GM12875 (cell line): Measurements from ENCODE around the gene MAML2.

Experiments
- H3K4me3 ChIP-seq: one replicate; pipeline ENCODE4 v1.5.1; 2011; ENCODE audit warnings: low read depth, low read length, control low read depth
- TF ChIP-seq, protein P1 (sequence below): IDR thresholded peaks from 2 replicates; pipeline ENCODE4 v1.5.1; 2011; ENCODE audit warnings: low read depth, mild to moderate bottlenecking, control low read depth, inconsistent platforms, low read length, moderate library complexity, borderline replicate concordance; ENCODE audit not compliant: insufficient read depth

MAML2 gene

DNA sequence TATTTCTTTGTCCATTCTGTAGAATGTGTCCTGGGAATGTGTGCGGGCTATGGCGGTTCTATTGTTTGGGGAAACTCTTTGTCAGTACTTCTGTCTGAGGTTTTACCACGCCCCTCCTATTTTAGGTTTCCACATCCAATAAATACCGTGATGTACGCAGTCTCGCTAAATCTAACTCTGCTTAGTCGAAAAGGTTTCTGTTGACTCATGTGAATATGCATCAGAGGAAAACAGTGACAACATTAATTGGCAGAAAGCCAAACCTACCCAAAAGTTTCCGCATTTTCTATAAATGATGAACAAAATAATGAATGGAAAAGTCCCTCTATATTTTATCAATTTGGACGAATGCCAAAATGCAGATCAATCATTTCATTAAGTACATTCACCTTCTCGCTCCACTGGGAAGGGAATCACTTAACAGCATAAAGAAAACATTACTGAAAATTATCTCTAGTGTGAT lies 143.4 kb downstream of the MAML2 start:
- TF ChIP-seq, protein P1, sequence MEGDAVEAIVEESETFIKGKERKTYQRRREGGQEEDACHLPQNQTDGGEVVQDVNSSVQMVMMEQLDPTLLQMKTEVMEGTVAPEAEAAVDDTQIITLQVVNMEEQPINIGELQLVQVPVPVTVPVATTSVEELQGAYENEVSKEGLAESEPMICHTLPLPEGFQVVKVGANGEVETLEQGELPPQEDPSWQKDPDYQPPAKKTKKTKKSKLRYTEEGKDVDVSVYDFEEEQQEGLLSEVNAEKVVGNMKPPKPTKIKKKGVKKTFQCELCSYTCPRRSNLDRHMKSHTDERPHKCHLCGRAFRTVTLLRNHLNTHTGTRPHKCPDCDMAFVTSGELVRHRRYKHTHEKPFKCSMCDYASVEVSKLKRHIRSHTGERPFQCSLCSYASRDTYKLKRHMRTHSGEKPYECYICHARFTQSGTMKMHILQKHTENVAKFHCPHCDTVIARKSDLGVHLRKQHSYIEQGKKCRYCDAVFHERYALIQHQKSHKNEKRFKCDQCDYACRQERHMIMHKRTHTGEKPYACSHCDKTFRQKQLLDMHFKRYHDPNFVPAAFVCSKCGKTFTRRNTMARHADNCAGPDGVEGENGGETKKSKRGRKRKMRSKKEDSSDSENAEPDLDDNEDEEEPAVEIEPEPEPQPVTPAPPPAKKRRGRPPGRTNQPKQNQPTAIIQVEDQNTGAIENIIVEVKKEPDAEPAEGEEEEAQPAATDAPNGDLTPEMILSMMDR = no peak
- no peak overlapping the region for H3K4me3 ChIP-seq

DNA sequence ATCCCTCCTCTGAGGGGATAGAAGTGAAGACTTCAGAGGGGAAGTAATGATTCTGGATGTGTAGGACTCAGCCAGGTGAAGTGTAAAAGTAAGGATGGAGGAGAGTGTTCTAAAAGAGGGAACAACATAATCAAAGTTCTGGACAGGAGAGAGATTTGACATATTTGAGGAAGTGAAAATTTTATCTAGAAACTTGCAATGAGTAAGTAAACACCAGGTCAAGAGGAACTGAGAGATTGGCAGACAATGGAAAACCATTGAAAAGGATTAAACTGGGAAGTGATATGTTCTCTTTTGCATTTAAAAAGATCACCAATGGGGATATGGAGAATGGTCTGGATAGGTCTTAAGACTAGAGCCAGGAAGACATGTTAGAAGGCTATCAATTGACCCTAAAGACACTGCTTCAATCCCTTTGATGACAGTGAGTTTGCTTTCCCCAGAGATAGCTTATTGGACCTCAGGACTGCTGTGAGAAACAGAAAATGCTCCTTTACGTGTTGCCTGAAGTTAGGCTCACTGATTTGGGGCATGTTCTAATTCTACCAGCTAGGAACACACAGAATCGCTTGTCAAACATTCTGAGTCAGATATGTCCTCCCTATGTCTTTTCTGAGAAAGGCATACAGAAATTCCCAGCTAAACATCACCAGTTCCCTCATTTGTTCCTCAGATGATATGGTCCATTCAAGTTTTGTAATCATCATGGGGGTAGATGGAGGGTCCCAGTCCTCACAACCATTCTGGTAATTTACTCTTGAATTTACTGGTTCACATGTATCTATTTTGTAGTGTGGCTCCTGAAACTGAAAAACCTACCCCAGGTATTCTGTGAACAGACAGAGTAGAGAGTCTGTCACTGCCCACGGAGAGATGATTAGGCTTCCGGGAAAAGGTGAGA lies 144.9 kb downstream of the MAML2 start:
- TF ChIP-seq, protein P1 = no peak
- no peak overlapping the region for H3K4me3 ChIP-seq

DNA sequence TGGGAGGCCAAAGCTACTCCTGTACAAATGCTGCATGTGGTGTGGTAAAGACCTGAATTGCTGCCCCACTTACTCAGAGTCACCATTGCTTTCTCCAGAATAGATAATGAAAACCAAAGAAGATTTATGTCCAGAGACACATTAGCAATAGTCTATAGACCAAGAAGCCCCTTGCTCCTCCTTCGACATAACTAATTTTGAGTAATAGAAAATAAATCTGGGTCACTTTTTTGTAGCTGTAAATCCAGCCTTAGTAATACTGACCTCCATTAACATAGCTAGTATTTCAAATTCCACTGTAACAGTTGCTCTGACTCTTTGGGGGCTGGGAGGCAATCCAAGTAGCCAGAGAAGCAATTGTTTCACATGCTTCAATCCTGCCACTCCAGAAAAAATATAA lies 145.9 kb downstream of the MAML2 start:
- TF ChIP-seq, protein P1 = no peak

DNA sequence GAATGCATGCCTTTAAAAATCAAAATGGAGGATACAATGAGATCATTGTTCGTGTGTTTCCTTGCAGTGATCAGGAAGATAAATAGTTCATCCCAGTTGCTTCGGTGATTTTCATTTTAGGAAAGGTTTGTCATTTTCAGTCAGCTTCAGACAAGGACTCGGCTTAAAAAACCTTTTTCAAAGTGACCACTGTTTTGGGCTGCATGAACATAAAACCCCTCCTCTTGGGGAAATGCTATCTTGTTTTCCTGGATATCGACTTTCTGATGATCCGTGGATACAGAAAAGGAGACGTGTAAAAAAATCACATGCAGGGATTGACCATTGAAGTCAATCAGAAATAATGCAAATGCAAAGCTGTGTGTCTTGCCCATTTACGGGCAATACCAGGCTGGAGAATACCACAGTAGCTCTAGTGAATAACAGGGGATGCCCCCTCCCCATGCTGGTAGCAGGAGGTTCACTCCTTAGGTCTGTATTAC lies 146.8 kb downstream of the MAML2 start:
- TF ChIP-seq, protein P1 = no peak
- H3K4me3 ChIP-seq = no peak overlapping the region

More for the DNA sequence above, 145.9 kb downstream of the MAML2 start:
- H3K4me3 ChIP-seq = no peak overlapping the region

DNA sequence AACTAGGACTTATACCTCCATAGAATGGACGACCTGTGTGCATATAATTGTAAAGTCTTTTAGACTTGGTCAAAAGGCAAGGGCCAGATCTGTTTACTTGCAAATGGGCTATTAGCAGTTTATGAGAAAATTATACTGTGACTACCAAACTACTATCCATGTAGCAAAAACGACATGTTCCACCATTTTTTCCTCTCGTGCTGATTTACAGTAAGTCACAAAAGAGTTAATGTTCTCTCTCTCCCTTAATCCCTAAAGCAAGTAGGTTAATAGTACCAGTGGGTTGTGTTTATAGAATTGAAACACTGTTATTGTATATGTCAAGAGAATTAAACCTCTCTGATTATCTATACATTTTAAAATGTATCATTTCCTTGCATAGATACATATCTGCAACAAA lies 147.3 kb downstream of the MAML2 start:
- TF ChIP-seq, protein P1 = no peak
- H3K4me3 ChIP-seq = no peak overlapping the region

DNA sequence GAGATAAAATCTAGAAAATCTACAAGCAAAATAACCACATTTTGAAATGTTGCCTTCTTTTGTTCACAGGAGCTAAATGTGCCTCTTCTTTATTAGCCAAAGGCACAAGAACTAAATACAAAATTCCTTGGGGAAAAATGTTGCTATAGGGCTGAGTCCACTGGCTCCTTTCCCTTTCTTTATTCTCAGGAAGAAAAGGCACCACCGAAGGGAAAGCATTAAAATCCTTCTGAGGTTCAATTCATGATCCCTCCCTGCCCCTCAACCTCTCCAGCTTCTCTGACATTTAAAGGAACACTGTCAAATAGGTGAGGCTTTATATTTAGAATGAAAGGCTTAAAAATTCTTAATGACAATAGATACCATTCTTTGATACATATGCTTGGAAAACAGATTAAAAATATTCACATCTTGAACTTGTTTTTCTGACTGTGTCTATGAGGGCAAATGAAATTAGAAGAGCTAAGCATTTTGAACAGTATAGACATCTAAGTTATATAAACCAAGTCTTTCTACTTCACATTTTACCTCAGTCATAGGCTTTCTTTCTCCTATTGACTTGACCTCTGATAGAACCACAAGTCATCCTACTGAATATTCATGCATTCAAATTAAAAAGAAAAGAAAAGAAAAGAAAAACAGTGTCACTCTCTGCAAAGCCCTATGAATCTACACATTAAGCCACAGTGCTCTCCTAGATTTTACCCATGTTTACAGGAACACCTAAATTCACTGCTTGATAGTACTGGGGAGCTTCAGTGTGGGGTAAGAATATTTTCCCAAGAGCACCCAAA lies 148.2 kb downstream of the MAML2 start:
- TF ChIP-seq, protein P1 = no peak
- no peak overlapping the region for H3K4me3 ChIP-seq
